ENCODE results near the gene TFF1.

Gene TFF1

GRCh38 chr21:42385619-42386018 is 19.3 kb upstream of the TFF1 start:
- no peak overlapping the region for H3K27ac ChIP-seq (ENCODE audit: low read depth, low read length, poor library complexity, severe bottlenecking)
- no peaks in the 10 kb centered on the region for H3F3A ChIP-seq (ENCODE audit: insufficient read depth, low read length)
- H3K4me3 ChIP-seq (ENCODE audit: low read depth, low read length, poor library complexity, severe bottlenecking) = no peak overlapping the region
- H3K27me3 ChIP-seq (ENCODE audit: insufficient read depth, low read length) = peaks cover 28% of the 10 kb centered on the region; the same call in 1 of the 2 replicates
- no peak overlapping the region for H2AFZ ChIP-seq (ENCODE audit: low read length)
- peaks cover 10% of the 10 kb centered on the region; the same call in 1 of the 2 replicates for H3K9me3 ChIP-seq (ENCODE audit: low read length)
- no peaks in the 10 kb centered on the region for H3K79me2 ChIP-seq (ENCODE audit: insufficient read depth, low read length)
- H3K9ac ChIP-seq (ENCODE audit: low read length) = no peak overlapping the region
- H3K36me3 ChIP-seq (ENCODE audit: insufficient read depth, low read length) = no peaks in the 10 kb centered on the region; the same call in 1 of the 2 replicates
- H4K20me1 ChIP-seq (ENCODE audit: insufficient read depth, low read length) = no peaks in the 10 kb centered on the region
- TF ChIP-seq CTCF (IDR thresholded peaks at IDR 0.05; ENCODE audit: low read length) = no peak
- TF ChIP-seq EZH2 (IDR thresholded peaks at IDR 0.05; ENCODE audit: borderline replicate concordance, low read length) = no peak
- no peak overlapping the region for H3K4me2 ChIP-seq (ENCODE audit: low read length)
- no peaks in the 10 kb centered on the region for H3K9me2 ChIP-seq (ENCODE audit: low read depth, low read length)
- H3K4me1 ChIP-seq (ENCODE audit: insufficient read depth, low read length, severe bottlenecking) = no peaks in the 10 kb centered on the region

GRCh38 chr21:42384989-42385388 is 18.7 kb upstream of the TFF1 start:
- Histone ChIP-seq H3K27me3 (ENCODE audit: insufficient read depth, low read length) (peaks cover 28% of the 10 kb centered on the region; the same call in 1 of the 2 replicates), H3F3A (ENCODE audit: insufficient read depth, low read length) (no peaks in the 10 kb centered on the region), H2AFZ (ENCODE audit: low read length) (no peak overlapping the region), H3K27ac (ENCODE audit: low read depth, low read length, poor library complexity, severe bottlenecking) (no peak overlapping the region), H3K79me2 (ENCODE audit: insufficient read depth, low read length) (no peaks in the 10 kb centered on the region), H3K4me3 (ENCODE audit: low read depth, low read length, poor library complexity, severe bottlenecking) (no peak overlapping the region), H3K4me2 (ENCODE audit: low read length) (no peak overlapping the region), H4K20me1 (ENCODE audit: insufficient read depth, low read length) (no peaks in the 10 kb centered on the region), H3K9ac (ENCODE audit: low read length) (no peak overlapping the region), H3K36me3 (ENCODE audit: insufficient read depth, low read length) (no peaks in the 10 kb centered on the region; the same call in 1 of the 2 replicates), H3K4me1 (ENCODE audit: insufficient read depth, low read length, severe bottlenecking) (peaks cover under 1% of the 10 kb centered on the region), H3K9me2 (ENCODE audit: low read depth, low read length) (no peaks in the 10 kb centered on the region), H3K9me3 (ENCODE audit: low read length) (peaks cover 10% of the 10 kb centered on the region; the same call in 1 of the 2 replicates)
- no peak for TF ChIP-seq CTCF (IDR thresholded peaks at IDR 0.05; ENCODE audit: low read length)
- TF ChIP-seq EZH2 (IDR thresholded peaks at IDR 0.05; ENCODE audit: borderline replicate concordance, low read length) = no peak

GRCh38 chr21:42384156-42384945 is 18.0 kb upstream of the TFF1 start:
- H3F3A ChIP-seq (ENCODE audit: insufficient read depth, low read length) = no peaks in the 10 kb centered on the region
- peaks cover 28% of the 10 kb centered on the region; the same call in 1 of the 2 replicates for H3K27me3 ChIP-seq (ENCODE audit: insufficient read depth, low read length)
- H4K20me1 ChIP-seq (ENCODE audit: insufficient read depth, low read length) = no peaks in the 10 kb centered on the region
- H3K9me2 ChIP-seq (ENCODE audit: low read depth, low read length) = no peaks in the 10 kb centered on the region
- TF ChIP-seq CTCF (IDR thresholded peaks at IDR 0.05; ENCODE audit: low read length) (no peak), EZH2 (IDR thresholded peaks at IDR 0.05; ENCODE audit: borderline replicate concordance, low read length) (no peak)
- no peak overlapping the region for H3K4me2 ChIP-seq (ENCODE audit: low read length)
- H3K4me3 ChIP-seq (ENCODE audit: low read depth, low read length, poor library complexity, severe bottlenecking) = no peak overlapping the region
- H3K9me3 ChIP-seq (ENCODE audit: low read length) = peaks cover 10% of the 10 kb centered on the region; the same call in 1 of the 2 replicates
- no peaks in the 10 kb centered on the region; the same call in 1 of the 2 replicates for H3K36me3 ChIP-seq (ENCODE audit: insufficient read depth, low read length)
- H3K4me1 ChIP-seq (ENCODE audit: insufficient read depth, low read length, severe bottlenecking) = peaks cover 7% of the 10 kb centered on the region
- H3K27ac ChIP-seq (ENCODE audit: low read depth, low read length, poor library complexity, severe bottlenecking) = no peak overlapping the region
- no peak overlapping the region for H2AFZ ChIP-seq (ENCODE audit: low read length)
- H3K9ac ChIP-seq (ENCODE audit: low read length) = no peak overlapping the region
- H3K79me2 ChIP-seq (ENCODE audit: insufficient read depth, low read length) = no peaks in the 10 kb centered on the region

All from OCI-LY1 (cell line).